Left colon (tissue), 2 donors: Measurements from ENCODE around the gene ATG7. TPM values are rescaled to one million over a fixed set of nuclear protein-coding genes. Genes with fewer than 3 reads are reported as not detected.
A peak's percentile ranks its signal among the peaks of the same experiment; 100 is the strongest.
"Not testable (repeated sequence)": the region's sequence is repeated elsewhere in the genome, so short reads cannot be mapped to it uniquely, and the experiment has no call there.

Experiments
- ATAC-seq: fragments of 200-7000 bp; cut with Tn5 transposase; one replicate; pipeline ENCODE4 v1.9.1; 2020; ENCODE audit warnings: mild to moderate bottlenecking, moderate library complexity
- DNase-seq, 2 donors: peaks; one replicate each; pipeline ENCODE4 v3.0.0-alpha.2; 2020
- intact Hi-C, 2 donors: fragments of 100-400 bp; cut with DNase I in 1 of 2; cut with micrococcal nuclease in 1 of 2; formaldehyde crosslinking; loops; one replicate each; pipeline versions ENCODE4 v1.11.2 to v1.14.0; 2022; cut with DNase I, micrococcal nuclease
- total RNA-seq, 2 donors: library from RNA; stranded (reverse); fragmentation: NEBNext Ultra II Directional; extraction: Animal tissue kit (Norgen Biotek cat#: 25700); gene quantifications; one replicate each; pipeline ENCODE4 v1.2.1, GENCODE V29; 2021
- donor health status: DM: no; HTN: no; CAD: no.
- donor health status: DM: yes; HTN: yes; CAD: no.

The ATG7 gene
- total RNA-seq, 2 donors from 2014 or later: 34.6 to 41.0 TPM

DNA sequence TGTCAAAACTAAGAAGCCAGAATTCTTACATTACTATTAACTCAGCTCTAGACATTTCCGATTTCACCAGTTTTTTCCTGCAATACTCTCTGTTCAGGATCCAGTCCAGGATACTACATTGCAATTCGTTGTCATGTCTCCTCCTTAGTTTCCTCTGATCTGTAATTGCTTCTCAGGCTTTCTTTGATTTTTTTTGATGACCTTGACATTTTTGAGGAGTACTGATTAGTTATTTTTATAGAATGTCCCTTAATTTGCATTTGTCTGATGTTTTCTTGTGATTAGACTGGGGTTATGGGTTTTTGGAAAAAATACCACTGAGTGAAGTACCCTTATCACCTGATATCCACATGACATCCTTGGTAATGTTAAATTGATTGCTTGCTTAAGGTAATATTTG lies 57.6 kb downstream of the ATG7 start:
- intact Hi-C loops: loop anchor here in 1 of 2 donors (10.0 kb wide), 3 partner anchors 95 to 275 kb away; partner anchors contain the start of gene HRH1
- DNase-seq: no peak

DNA sequence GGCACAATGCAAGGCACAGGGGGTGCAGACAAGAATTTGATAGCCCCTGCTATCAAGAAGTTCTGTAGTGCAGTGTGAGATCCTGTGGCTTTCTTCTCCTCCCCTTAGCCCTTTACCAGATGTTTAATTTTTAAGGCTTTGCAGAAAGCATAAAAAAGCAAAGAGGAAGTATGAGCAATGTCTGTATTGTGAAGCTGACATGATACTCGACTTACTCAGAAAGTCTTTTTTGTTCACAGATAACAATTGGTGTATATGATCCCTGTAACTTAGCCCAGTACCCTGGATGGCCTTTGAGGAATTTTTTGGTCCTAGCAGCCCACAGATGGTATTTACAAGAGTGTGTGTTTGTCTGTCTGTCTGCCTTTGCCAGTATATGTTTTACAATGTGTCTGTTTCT lies 58.9 kb downstream of the ATG7 start:
- no peak for ATAC-seq
- intact Hi-C loops: loop anchor here in 1 of 2 donors (10.0 kb wide), 3 partner anchors 96 to 276 kb away; partner anchors contain the start of gene HRH1
- no peak for DNase-seq

More for the DNA sequence above, 57.6 kb downstream of the ATG7 start:
- no peak for ATAC-seq

DNA sequence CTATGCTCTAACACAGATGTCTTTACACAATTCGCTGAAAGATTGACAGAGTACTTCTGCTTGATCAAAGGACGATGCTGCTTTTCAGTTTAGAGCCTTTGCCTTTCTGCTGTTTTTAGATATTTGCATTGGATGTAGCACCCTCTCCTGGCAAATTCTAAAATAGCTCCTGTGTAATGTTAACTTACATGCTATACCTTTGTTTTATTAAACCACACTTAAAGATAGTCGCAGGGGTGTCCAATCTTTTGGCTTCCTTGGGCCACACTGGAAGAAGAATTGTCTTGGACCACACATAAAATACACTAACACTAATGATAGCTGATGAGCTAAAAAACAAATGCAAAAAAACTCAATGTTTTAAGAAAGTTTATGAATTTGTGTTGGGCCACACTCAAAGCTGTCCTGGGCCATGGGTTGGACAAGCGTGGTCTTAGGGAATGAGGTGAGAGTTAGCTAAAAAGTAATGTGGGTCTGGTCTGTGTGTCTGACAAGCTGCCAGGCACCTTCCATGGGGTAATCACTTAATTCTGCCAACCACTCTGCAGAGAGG lies 62.9 kb downstream of the ATG7 start:
- ATAC-seq (peak; percentile 82), DNase-seq (no peak)
- intact Hi-C loops: loop anchor here in 1 of 2 donors (10.0 kb wide), 3 partner anchors 100 to 280 kb away; partner anchors contain the start of gene HRH1

DNA sequence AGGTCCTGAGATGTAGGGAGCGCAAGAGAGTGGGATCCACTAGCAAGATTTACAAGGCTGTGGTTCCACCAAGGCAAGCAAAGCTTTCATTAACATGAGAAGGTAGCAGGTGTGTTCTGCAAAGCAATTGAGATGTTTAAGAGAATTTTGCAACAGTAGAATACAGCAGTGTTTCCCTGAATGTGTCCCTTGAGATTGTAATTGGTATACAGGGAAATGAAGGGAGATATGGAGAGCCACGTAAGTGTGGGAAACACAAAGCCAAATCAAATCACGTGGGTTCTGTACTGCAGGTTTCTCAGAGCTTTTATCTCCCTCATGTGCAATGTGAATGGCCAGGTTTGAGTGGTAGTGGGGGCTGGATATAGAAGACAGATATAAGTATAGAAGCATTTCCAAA lies 67.3 kb downstream of the ATG7 start:
- ATAC-seq: no peak
- DNase-seq: no peak
- intact Hi-C loops: loop anchor here in 1 of 2 donors (10.0 kb wide), 3 partner anchors 105 to 285 kb away; partner anchors contain the start of gene HRH1

DNA sequence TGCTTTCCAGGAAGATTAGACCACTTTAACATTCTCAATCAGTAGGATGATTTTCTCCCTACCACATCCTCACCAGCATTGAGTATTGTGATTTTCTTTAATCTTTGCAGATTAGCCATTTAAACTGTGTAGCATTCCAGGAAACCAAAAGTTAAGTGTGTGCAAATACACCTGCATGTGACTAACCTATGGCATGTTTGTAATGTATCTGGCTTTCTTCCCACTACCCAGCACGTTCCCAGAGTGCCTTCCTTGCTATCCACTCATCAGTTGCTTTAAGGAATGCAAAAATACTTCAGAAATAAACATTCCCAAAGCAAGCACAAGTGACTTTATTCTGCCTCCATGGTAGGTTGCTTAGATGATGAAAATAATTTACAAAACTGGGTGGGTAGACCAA lies 74.2 kb downstream of the ATG7 start:
- intact Hi-C loops: no loop called here
- no peak for ATAC-seq

DNA sequence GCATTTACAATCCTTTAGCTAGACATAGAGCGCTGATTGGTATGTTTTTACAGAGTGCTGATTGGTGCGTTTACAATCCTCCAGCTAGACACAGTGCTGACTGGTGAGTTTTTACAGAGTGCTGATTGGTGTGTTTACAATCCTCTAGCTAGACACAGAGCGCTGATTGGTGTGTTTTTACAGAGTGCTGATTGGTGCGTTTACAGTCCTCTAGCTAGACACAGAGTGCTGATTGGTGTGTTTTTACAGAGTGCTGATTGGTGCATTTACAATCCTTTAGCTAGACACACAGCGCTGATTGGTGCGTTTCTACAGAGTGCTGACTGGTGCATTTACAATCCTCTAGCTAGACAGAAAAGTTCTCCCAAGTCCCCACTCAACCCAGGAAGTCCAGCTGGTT lies 76.7 kb downstream of the ATG7 start:
- intact Hi-C loops, DNase-seq, ATAC-seq: not testable (repeated sequence)

More for the DNA sequence above, 74.2 kb downstream of the ATG7 start:
- DNase-seq: no peak

DNA sequence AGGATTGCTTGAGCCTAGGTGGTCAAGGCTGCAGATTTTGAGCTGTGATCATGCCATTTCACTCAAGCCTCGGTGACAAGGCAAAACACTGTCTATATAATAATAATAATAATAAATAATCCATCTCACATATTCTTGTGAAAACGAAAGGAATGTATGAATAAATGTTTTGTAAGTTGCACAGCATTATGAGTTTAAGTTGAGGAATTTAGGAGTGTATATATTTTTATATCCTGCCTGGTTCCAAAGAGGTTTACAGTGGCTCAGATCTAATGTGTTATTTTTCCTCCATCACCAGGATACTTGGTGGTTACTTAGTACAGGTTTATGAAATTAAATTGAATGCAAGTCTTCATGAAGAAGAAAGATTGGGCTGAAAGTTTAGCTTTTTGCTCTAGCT lies 77.2 kb downstream of the ATG7 start:
- intact Hi-C loops: no loop called here
- ATAC-seq: no peak

DNA sequence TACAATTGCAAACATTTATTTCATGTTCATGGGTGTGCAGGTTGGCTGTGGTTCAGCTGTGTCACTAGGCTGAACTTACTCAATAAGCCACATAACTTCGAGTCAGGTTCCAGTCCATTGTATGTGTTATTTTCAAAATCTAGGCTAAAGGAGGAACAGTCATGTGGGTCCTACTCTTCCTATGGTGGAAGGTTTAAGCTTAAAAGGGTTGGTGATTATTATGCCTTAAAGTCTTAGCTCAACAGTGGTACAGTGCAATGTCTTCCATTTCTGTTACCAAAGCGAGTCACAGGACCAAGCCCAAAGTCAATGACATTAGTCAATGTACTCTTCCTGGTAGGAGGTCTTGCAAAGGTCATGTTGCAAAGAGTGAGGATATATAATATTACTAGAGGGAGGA lies 78.2 kb downstream of the ATG7 start:
- no peak for DNase-seq
- intact Hi-C loops: no loop called here
- no peak for ATAC-seq

More for the DNA sequence above, 77.2 kb downstream of the ATG7 start:
- DNase-seq: no peak

DNA sequence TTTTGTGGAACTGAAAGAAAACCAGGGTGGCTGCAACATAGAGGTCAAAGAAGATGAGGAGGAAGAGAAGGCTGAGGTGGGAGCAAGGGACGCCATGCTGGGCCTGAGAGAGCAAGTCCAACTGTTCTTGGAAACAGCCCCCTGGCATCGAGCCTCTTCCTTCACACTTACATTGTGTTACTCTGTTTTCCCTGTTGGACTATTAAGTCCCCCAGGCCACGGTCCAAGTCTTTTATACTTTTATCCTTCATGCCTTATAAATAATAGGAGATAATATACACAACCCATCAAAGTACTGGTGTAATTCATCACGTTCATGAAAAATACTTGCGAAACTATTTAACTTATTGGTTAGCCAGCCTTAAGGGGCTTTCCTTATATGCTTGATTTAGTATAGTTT lies 79.3 kb downstream of the ATG7 start:
- ATAC-seq (no peak), DNase-seq (no peak)
- intact Hi-C loops: no loop called here

DNA sequence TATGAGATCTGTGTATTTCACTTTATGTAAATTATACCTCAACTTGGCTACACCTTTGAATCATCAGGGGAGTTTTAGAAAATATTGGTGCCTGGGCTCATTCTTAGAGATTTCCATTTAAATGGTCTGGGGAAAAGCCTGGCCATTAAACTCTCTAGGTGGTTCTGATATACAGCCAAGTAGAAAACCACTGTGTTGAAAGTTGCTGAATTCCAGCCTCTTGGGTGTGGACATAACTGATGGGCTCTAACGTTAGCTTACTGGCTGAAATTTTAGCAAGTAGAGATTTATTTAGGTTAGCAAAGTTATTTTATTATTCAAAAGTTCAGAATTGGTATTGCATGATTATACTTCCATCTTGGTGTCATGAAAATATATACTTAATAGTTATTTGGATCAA lies 84.1 kb downstream of the ATG7 start:
- intact Hi-C loops: no loop called here
- DNase-seq (no peak), ATAC-seq (no peak)

DNA sequence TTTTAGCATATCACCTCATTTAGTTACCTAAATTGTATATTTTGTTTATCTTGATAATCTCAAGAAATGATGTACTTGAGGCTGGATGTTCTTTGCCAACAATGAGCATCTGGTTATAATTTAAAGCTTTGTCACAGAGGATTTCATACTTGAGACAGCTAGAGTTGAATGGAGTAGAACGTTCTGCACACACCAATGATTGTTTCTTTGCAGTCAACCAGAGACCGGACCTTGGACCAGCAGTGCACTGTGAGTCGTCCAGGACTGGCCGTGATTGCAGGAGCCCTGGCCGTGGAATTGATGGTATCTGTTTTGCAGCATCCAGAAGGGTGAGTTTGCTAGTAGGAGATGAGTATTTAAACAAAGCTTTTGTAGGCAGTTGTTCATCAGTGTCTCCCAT lies 90.4 kb downstream of the ATG7 start:
- intact Hi-C loops: no loop called here
- ATAC-seq: no peak
- DNase-seq: no peak

DNA sequence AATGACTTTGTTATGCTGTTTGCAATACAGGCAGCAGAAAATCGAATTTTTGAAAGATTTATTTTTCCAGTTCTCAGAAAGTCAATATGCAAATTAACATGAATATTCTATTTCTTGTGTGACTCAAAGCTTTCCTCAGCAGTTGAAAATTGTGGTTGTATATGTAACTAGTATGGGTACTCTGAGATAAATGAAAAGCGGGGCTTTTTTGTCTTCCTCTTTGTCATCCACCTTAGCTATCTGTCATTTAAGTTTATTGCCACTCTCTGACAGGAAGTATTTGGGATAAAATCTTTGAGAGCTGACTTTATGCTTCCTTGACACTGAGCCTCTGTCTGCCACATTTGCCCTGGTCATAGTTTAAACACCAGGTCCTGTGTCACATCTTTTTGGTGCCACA lies 91.5 kb downstream of the ATG7 start:
- intact Hi-C loops: no loop called here
- no peak for DNase-seq

DNA sequence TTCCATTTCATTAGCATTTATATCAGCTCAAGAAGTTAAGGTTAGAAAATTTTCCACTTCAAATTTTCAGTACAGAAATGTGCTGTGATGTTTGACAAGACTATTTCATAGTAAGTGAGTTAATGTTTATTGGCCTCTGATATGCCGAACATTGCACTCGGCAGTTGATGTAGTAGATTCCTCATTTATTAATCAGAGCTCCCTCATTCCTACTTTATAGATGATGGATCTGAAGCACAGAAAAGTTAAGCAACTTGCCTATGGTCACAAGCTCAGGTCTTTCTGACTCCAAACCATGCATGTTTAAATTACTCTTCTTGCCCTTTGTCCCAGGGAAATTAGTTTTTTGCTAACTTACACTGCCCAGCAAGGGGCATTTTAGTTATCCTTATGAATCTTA lies 92.0 kb downstream of the ATG7 start:
- intact Hi-C loops: no loop called here
- DNase-seq: no peak
- no peak for ATAC-seq

More for the DNA sequence above, 91.5 kb downstream of the ATG7 start:
- ATAC-seq: no peak

DNA sequence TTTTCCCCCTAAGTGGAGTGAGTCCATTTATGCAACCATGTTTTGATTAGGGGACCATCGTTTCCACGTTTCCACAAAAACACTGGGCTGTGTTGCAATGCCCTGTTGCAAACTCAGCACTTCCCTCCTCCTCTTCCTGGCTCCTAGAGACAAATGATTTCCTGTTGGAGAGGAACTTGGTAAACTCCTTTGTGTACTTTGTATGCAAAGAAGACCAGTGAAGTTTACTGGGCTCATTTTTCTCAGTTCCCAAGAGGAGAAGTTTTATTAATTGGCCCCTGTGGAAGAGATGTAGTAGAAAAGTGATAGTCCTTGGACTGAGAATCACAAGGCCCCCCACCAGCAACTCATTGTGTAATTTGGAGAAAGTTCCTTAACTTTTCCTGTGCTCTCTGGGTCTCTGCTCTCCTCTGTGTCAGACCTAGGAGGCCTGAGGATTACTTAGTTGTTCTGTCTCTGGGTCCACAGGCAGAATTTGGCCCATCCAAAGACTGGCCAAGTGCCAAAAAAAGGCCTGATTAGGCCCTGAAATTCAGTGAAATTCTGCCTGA lies 95.0 kb downstream of the ATG7 start:
- intact Hi-C loops: no loop called here
- peak; percentile 79 for ATAC-seq

DNA sequence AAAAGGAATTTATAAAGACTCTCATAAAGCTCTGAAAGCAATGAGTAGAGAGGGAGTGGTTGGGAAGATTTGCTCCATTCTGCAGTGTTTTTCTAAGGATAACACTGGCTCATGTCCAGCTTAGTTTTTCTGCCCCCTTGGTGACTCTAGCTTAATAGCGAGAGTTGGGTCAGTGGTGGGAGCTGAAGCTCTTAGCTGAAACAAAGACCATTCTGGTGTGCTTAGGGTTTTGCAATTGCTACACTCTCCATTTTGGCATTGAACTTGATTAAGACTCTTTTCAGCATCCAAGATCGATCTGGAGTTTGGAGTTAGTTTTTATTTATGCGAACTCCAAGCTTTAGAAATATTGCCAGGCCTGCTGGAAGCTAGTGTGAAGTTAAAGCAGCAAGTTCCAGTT lies 98.0 kb downstream of the ATG7 start:
- no peak for DNase-seq
- intact Hi-C loops: no loop called here

More for the DNA sequence above, 95.0 kb downstream of the ATG7 start:
- DNase-seq: no peak

DNA sequence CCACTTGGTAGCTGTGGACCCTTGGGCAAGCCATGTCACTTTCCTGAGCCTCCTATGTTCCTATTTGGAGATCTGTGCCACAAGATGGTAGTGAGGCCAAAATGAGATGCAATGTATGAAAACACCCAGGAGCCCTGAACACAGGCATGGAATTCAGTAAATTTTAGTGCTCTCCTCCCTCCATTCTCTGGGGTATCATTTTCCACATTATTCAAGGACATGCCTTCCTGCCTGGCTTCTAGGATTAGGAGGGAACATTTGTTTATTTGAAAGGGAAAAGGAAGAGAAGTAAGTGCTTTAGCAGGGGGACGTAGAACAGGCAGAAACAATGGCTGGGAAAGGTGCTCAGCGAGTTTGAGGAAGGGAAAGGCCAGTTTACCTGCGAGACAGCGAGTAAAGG lies 98.8 kb downstream of the ATG7 start:
- intact Hi-C loops: no loop called here
- DNase-seq (no peak), ATAC-seq (no peak)

More for the DNA sequence above, 98.0 kb downstream of the ATG7 start:
- ATAC-seq: no peak

DNA sequence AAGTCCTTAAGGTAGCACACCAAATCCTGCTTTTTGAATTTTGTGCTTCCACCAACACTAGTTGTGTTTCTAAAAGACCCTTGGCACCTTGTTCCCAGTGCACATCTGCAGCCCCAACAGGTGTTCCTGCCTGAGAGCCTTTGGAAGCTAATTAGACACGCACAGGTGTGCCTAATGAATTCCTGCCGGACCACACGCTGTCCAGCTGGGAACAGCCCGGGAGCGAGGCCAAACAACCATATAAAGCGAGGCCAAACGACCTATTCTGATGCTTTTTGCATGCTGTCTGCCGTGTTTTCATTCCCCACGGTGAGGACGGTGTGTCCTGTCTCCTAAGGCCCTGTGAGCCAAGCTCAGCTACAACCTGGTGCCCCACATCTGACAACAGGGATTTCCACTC lies 99.5 kb downstream of the ATG7 start:
- no peak for DNase-seq
- ATAC-seq: no peak
- intact Hi-C loops: no loop called here

DNA sequence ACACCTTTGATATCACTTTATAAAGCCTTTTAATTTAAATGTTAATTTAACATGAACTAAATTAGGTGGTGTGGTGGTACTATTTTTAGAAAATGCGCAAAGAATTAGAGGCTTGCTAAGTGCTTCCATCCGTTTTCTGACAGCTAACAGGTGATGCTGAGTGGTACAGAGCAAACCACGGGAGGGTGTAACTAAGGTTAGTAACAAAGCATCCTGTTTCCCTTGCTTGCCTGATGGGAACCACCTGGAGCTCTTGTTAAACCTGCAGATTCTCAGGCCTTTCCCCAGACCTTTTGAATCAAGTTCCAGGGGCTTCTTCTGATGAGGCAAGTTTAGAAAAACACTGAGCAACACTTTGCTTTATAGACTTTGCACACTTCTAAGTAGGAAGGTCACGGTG lies 101.0 kb downstream of the ATG7 start:
- intact Hi-C loops: no loop called here
- ATAC-seq (no peak), DNase-seq (no peak)

DNA sequence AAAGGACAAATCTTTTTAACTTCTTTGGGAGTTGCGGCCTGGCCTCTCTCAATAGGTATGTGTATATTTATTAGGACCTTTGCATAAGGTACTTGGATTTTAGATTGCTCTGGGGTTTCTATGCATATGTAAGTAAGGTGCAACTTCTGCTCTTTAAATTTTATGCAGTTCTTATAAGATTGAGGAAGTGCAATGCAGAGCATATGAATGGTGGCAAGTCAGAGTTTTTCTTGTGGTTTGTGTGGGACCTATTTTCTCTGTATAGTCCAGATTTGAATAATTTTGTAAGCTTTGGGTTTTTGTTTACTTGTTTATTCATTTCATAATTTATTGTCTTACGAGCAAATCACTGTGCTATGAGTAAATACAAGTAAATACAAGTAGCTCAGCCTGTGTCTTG lies 101.5 kb downstream of the ATG7 start:
- DNase-seq: no peak
- no peak for ATAC-seq

DNA sequence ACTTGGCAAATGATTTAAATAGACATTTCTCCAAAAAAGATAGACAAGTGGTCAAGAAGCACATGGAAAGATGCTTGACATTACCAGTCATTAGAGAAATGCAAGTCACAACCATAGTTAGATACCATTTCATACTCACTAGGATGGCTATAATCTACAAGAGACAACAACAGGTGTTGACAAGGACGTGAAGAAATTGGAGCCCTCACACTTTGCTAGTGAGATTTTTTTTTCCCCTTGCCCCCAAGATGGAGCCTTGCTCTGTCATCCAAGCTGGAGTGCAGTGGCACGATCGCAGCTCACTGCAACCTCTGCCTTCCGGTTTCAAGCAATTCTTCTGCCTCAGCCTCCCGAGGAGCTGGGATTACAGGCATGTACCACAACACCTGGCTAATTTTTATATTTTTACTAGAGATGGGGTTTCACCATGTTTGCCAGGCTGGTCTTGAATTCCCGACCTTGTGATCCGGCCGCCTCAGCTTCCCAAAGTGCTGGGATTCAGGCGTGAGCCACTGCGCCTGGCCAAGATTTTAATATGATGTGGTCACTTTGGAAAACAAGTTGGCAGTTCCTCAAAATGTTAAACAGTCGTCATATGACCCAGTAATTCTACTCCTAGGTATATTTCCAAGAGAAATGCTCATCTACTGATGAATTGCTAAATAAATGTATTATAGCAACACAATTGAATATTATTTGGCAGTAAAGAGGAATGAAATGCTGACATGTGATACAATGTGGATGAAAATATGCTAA lies 103.3 kb downstream of the ATG7 start:
- no peak for ATAC-seq
- intact Hi-C loops: loop anchor here in 1 of 2 donors (5.0 kb wide), 1 partner anchor 427 kb away; no protein-coding TSS in a partner anchor
- no peak for DNase-seq

More for the DNA sequence above, 101.5 kb downstream of the ATG7 start:
- intact Hi-C loops: no loop called here
